ENCODE data around the gene CYFIP2.
"Not testable (repeated sequence)": the region's sequence is repeated elsewhere in the genome, so short reads cannot be mapped to it uniquely, and the experiment has no call there.

Gene CYFIP2

GRCh38 chr5:157400741-157401495 lies 135.0 kb downstream of the CYFIP2 start:
- no peak for DNase-seq

DNA sequence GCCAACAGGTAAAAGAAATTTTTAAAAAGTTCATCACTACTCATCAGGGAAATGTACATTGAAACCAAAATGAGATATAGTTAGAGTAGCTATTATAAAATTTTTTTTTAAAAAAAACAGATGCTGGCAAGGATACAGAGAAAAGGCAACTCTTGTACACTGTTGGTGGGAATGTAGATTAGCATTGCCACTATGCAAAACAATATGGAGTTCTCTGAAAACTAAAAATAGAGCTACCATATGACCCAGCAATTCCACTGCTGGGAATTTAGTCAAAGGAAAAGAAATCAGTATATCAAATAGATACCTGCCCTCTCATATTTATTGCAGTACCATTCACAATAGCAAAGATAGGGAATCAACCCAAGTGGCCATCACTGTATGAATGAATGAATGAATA lies 149.9 kb downstream of the CYFIP2 start:
- no peak for DNase-seq

GRCh38 chr5:157419521-157419920 lies 153.6 kb downstream of the CYFIP2 start:
- DNase-seq: not testable (repeated sequence)

DNA sequence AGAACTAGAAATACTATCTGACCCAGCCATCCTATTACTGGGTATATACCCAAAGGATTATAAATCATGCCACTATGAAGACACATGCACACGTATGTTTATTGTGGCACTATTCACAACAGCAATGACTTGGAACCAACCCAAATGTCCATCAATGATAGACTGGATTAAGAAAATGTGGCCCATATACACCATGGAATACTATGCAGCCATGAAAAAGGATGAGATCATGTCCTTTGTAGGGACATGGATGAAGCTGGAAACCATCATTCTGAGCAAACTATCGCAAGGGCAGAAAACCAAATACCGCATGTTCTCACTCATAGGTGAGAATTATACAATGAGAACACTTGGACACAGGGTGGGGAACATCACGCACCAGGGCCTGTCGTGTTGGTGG lies 164.0 kb downstream of the CYFIP2 start:
- not testable (repeated sequence) for DNase-seq

GRCh38 chr5:157431544-157432200 lies 165.7 kb downstream of the CYFIP2 start:
- peak; percentile 49 for DNase-seq

- no peak for DNase-seq
Observed at GRCh38 chr5:157434096-157434495, 168.2 kb downstream of the CYFIP2 start.

GRCh38 chr5:157443041-157443549 lies 177.2 kb downstream of the CYFIP2 start:
- DNase-seq: no peak

GRCh38 chr5:157444224-157444623 lies 178.3 kb downstream of the CYFIP2 start:
- DNase-seq: peak; percentile 10

All from NCI-H2171 treated with DMSO at 0.1 percent for 48 hours (cell line).